Activated CD4-positive, CD25-positive, alpha-beta regulatory T cell treated with anti-CD3 and anti-CD28 coated beads, Interleukin-2, amount 50 U/mL, for 24 hours (primary cell): ENCODE data around the gene E2F2.
"Not testable (repeated sequence)": the region's sequence is repeated elsewhere in the genome, so short reads cannot be mapped to it uniquely, and the experiment has no call there.

Experiments
- ATAC-seq, 2 donors: fragments of 150-1000 bp; cut with Tn5 transposase; one replicate each; pipeline ENCODE4 v1.10.0; 2021; ENCODE audit warnings: mild to moderate bottlenecking in 1 of 2, moderate library complexity in 1 of 2

Gene E2F2

DNA sequence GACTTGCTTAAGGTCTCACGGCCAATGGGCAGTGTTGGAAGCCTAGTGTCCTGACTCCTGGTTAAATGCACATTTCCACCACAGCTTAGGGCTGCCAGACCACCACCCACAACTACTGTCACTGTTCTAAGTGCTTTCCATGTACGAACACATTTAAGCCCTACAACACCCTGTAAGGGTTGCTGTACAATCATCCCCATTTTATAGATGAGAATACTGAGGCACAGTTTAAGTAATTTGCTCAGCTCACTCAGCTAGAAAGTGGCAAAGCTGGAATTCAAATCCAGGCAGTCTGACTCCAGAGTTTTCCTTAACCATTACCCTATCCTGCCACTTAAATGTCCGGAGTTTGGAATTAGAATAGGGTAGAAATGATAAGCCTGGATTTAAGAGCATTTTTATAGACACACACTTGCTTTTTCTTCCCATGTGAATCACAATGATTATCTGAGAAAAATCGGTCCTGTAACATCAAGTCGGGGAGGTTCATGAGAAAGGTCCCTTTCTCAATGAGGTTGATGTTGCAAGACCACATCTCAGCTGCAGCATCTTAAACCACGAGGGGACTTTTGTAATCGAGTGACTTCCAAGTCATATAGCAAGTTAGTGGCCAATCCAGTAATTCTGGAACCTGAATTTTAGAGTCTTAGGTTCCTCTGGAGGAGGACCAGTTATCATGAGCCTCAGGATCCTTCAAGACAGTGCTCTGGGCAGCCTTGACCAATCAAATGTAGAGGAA lies 8.6 kb downstream of the E2F2 start:
- peak in 1 of 2 donors; percentile 55 for ATAC-seq

DNA sequence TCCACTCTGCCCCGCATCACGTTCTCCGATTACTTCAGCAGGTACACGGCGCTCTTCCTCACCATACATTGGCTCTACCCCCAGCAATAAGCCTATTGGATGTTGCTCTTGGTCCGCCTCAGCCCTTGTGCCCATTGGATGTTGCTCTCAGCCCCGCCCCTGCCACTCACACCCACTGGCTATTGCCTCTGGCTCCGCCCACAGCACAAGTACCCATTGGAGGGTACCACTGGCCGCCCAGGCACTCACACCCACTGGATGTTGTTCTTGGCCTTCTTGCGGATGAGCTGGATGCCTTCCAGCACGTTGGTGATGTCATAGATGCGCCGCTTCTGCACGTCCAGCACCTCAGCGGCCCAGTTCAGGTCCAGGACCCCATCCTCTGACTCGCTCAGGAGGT lies 9.4 kb downstream of the E2F2 start:
- no peak for ATAC-seq

DNA sequence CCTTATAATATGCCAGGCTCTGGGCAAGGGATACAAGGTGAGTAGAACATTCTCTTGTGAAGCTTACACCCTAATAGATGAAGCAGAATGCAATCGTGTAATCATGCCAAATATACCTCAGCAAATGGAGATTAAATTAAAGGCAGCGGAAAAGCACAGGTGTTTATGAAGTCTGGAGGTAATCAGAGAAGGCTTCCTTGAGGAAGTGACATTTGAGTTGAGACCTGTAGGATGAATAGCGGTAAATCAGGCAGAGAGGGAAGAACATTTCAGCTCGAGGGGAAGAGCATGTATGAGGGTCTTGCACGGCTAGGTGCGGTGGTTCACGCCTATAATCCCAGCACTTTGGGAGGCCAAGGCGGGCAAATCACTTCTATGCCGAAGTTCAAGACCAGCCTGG lies 13.5 kb downstream of the E2F2 start:
- no peak for ATAC-seq

DNA sequence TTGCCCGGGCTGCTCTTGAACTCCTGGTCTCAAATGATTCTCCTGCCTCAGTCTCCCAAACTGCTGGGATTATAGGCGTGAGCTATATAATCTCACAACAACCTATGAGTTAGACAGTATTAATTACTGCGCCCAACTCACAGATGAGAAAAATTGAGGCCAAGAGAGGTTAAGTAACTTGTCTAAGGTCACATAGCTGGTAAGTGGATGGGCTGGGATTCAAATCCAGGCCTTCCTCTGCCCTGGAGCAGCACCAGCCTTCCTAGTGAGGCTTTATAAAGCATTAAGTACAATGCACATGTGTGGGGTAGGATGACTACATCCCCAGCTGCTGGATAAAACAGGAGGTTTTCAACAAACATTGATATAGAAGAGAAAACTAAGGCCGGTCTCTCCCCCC lies 15.1 kb downstream of the E2F2 start:
- no peak for ATAC-seq

DNA sequence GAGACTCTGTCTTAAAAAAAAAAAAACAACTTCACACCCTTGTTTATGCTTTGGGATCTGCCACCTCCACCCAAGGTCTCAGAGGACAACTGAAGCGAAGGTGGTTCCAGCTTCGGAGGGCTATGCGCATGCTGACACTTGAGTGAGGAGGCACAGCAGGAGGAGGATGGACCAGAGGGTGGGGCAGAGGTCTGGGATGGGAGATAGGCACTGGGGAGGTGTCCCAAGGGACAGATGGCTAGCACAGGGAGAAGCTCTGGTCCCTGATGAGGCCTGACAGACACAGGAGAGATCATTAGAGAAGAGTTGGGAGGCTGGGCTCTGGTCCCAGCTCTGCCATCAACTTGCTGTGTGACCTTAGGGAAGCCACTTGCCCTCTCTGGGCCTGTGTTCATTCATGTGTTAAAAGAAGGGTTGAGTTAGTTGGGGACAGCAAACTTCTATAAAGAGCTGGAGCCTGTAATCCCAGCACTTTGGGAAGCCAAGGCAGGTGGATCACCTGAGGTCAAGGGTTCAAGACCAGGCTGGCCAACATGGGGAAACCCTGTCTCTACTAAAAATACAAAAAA lies 16.8 kb downstream of the E2F2 start:
- no peak for ATAC-seq

DNA sequence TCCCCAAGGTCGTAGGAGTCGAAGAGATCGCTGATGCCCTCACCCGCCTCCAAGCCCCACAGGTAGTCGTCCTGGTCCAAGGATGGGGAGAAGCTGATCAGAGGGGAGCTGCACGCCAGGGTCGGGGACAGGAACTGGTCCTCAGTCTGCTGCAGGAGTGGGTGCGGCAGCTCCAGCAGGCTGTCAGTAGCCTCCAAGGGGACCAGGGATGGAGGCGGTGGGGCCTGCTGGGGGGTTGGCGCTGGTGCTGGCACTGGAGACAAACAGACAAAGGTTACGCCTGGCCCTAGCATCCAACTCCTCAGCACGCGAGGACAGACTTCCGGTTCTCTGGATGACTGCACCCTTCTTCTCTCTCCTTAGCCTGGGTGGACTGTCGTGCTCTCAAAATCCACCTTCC lies 21.1 kb downstream of the E2F2 start:
- ATAC-seq = no peak

DNA sequence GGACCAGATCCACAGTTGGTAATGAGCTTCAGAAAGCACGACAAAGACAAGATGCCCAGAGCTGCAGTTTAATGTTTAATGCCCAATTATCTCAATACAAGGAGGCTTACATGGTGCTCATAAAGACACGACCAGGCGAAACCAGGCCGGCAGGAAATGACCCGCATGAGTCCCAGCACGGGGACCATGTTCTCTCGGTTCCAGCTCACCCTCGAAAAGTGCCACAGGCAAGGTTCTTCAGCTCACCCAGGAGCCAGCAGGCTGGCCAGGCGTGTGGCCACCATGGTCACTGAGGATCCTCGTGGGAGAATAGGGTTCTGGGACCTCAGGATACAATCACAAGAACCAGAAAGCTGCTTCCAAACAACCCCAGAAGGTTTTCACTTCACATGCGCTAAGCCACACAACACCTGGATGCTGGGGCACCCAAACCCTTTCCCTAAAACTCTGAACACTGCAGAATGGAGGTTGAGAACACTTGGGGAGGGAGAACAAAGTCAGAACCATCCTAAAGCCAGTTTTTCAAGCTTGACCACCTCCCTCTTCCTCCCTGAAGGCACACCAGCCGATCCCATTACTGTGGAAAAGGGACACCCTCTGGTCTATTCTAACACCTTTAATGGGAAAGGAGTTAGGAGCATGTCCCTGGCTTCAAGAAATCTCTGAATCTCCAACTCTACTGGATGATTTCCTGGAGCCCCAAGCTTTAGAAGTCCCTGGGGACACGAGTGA lies 24.5 kb downstream of the E2F2 start:
- no peak for ATAC-seq

DNA sequence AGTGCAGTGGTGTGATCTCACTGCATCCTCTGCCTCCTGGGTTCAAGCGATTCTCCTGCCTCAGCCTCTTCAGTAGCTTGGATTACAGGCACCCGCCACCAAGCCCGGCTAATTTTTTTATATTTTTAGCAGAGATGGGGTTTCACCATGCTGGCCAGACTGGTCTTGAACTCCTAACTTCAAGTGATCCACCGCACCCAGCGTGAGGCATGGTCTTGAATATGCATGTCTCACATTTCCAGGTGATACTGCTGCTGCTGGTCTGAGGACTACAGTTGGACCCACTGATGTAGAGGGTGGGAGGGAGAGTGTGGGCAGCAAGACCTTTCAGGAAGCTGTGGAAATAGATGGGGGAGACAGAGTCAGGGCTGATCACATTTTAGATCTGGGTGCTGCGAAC lies 25.2 kb downstream of the E2F2 start:
- ATAC-seq = no peak

DNA sequence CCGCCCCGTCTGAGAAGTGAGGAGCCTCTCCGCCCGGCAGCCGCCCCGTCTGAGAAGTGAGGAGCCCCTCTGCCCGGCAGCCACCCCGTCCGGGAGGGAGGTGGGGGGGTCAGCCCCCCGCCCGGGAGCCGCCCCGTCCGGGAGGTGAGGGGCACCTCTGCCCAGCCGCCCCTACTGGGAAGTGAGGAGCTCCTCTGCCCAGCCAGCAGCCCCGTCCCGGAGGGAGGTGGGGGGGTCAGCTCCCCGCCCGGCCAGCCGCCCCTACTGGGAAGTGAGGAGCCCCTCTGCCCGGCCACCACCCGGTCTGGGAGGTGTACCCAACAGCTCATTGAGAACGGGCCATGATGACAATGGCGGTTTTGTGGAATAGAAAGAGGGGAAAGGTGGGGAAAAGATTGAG lies 26.9 kb downstream of the E2F2 start:
- not testable (repeated sequence) for ATAC-seq

DNA sequence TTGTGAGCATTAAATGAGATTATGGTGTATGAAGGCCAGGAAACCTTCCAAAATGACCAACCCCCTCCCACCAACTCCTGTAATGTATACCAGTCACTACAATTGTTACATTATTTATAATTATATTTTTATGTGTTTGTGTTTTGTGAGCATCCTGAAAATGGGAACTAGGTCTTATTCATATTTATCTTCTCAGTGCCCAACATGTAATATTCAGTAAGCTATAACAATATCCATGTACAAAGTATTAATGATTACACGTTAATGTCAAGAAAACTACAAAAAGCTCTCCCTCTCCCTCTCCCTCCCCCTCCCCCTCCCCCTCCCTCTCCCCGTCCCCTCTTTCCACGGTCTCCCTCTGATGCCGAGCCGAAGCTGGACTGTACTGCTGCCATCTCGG lies 28.1 kb downstream of the E2F2 start:
- ATAC-seq = no peak

DNA sequence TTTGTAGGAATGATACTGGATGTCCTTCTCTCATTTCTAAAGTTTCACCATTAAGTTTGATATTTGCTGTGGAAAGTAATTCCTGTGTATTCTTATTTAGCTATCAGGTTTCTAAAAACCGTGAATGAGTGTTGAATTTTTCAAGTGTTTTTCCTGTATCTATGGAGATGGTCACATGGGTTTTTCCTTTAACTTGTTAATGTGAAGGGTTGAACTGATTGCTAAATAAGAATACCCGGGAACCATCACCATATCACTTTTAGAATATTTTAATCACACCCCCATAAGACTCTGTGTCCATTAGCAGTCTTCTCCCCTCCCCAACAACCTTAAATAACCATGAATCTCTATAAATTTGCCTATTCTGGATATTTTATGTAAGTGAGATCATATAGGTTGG lies 30.6 kb downstream of the E2F2 start:
- no peak for ATAC-seq

DNA sequence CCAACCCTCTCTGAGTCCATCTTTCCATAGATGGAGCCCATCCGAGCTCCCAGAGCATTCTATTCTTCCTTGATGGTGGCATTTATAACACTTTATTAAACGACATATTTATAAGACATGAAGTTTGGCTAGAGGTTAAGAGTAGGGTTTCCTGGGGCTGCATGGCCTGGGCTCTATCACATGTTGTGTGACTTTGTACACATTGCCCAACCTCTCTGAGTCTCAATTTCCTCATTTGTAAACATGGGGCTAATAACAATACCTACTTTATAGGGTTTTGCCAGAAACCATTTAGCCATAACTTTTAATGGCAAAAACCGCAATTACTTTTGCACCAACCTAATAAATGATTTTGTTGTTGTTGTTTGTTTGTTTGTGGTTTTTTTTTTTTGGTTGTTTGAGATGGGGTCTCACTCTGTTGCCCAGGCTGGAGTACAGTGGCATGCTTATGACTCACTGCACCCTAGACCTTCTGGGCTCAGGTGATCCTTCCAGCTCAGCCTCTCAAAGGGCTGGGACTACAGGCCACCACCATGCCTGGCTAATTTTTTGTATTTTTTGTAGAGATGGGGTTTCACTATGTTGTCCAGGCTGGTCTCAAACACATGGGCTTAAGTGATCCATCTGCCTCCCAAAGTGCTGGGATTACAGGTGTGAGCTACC lies 33.1 kb downstream of the E2F2 start:
- ATAC-seq = no peak

DNA sequence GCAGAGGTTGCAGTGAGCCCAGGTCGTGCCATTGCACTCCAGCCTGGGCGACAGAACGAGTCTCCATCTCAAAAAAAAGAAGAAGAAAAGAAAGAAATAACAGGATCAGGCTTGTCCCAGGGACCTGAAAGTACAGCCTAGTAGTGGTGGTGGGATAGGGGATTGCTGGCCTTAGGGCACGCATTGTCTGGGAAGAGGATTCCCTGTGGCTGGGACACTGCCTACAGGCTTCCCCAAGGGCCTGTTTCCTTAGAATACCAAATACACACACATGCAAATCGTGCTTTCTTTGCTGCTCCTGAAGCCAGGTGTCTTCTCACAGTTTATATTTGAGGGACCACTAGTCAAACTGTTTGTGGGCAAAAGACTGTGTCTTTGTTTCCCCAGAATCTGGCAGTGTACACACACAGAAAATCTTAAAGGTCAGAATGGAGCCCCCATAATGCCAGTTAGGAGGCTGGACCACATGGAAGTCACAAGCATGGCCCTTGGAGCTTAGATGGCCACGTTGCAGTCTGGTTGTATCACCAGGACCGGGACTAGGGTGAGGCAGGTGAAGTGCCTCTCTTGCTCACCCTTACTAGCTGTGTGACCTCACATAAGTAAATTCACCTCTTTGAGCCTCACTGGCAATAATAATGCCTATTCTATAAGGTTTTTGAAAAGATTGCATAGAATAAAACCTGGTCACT lies 34.4 kb downstream of the E2F2 start:
- no peak for ATAC-seq

DNA sequence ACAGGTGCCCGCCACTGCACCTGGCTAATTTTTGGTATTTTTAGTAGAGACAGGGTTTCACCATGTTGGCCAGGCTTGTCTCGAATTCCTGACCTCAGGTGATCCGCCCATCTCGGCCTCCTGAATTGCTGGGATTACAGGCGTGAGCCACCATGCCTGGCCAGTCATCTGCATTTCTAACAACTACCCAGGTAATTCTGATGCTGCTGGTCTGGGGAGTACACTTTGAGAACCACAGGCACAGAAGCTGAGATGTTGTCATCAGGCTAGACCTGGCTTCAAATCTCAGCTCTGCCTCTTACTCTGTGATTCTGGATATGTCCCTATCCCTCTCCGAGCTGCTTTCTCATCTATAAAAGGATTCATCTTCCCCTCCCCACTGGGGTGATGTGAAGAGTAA lies 36.2 kb downstream of the E2F2 start:
- not testable (repeated sequence) for ATAC-seq

DNA sequence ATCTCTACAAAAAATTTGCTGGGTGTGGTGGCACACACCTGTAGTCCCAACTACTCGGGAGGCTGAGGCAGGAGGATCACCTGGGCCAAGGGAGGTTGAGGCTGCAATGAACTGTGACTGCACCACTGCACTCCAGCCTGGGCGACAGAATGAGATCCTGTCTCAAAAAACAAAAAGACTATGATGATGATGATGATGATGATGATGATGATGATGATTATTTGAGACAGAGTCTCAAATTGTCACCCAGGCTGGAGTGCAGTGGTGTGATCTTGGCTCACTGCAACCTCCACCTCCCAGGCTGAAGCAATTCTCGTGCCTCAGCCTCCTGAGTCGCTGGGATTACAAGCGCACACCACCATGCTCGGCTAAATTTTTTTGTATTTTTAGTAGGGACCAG lies 38.3 kb downstream of the E2F2 start:
- ATAC-seq = not testable (repeated sequence)

DNA sequence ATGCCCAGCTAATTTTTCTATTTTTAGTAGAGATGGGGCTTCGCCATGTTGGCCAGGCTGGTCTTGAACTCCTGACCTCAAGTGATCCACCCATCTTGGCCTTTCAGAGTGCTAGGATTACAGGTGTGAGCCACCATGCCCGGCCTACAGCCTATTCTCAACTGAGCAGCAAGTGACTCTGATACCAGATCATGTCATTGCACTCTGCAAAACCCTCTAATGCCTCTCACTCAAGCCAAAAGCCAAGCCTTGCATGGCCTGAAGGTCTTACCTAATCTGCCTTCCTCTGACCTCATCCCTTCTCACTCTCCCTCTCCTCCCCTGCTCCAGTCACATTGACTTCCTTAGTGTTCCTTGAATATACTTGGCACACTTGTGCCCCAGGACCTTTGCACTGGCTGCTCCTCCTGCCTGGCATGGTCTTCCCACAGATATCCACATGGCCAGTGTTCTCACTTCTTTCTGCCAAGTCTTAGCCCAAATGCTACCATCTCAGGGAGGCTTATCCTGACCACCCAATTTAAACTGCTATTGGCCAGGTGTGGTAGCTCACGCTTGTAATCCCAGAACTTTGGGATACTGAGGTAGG lies 38.8 kb downstream of the E2F2 start:
- ATAC-seq = no peak

DNA sequence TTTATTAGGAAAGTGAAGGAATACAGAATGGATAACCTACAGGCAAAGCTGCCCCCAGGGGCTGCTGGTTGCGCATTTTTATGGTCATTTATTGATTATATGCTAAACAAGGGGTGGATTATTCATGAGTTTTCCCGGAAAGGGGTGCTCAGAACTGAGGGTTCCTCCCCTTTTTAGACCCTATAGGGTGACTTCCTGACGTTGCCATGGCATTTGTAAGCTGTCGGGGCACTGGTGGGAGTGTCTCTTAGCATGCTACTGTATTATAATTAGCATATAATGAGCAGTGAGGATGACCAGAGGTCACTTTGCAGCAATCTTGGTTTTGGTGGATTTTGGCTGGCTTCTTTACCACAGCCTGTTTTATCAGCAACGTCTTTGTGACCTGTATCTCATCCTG lies 41.2 kb downstream of the E2F2 start:
- no peak for ATAC-seq

DNA sequence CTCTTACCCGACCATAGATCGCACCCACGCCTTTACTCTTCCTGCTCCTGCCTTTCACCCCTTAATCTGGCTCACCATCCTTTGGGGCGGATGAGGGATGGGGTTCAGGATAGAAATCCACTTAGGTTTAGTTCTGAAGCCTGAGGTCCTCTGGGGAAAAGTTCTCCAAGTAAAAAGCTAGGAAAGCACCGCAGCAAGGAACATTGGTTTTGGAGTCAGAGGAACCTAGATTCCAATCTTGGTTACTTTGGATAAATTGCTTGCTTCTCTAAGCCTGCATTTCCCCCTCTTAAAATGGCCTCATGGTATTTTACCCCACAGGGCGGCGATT lies 46.1 kb downstream of the E2F2 start:
- ATAC-seq = no peak

DNA sequence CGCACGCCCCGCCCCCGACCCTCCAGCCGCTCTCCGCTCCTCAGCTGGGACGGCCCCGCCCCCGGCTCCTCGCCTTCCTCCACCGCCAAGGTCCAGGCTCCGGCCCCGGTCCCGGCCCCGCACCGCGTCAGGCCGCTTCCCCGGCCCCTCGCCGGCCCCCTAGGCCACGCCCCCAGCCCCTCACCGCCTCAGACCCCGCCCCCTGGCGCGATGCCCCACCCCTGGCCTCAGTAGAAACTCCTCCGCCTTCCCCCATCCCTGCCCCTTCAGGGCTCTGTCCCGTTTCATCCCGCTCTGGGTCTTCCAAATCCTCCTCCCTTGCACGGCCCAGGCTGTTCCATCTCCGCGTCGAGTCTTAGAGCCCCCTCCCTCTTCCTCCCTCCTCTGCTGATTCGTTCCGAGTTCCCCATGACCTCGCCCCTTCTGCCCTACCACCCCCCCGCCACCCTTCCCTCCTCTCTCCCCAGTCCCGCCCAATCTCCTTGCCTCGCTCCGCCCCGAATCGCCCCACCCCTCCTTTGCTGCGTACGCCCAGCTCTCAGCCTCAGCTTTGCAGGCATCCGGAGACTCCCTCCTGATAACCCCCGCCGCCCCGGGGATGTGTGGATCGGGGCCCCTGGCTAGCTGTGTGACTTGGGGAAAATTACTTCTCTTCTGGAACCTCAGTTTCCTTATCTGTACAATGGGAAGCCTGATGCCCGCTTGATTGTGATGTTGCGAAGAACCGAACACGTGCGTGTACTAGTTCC lies 46.6 kb downstream of the E2F2 start:
- ATAC-seq = peak; percentile 86 to 88

DNA sequence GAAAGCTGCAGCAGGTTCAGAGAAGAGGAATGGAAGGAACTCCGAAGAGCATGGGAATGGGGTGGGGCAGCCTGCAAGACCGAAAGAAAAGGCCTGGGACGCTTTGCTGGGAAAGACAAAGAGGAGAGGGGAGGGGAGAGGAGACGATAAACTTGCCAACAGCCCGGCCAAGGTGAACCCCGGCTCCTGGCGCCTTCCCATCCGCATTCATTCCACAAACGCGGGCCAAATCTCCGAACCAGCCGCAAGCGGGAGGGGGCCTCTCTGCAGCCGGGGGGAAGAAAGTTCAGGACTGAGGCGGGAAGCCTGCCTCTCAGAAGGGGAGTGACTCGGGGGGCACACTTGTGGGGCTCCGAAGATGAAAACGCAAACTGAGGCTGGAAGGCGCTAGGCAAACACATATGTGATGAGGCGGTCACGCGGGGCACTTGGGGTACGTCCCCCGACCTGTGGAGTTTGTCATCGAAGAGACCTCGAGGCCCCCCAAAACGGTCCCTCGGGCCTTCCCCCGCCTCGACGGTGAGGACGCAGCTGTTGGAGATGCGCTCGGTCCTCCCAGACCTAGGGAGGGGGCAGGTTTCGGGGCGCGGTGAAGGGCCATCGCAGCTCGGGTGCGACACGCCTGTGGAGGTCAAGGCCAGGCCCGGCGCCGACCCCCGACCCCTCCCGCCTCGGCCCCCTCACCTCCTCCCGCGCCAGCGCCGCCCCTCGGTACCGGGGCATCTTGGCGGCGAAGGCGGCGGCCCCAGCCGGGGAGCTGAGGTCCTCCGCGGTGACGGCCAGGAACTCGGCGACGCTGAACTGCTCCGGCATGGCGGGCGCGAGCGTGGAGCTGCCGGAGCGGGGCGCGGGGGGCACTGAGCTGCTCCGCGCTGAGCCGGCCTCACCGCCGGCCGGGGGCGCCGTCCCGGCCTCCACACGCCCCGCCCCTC lies 47.4 kb downstream of the E2F2 start, which contains the start of gene ASAP3:
Gene ASAP3 (minus strand): TSS at position 859 of the 932 bp plus-strand sequence. CDS start 46 bp downstream, at position 813.
- ATAC-seq = peak; percentile 51 to 60

DNA sequence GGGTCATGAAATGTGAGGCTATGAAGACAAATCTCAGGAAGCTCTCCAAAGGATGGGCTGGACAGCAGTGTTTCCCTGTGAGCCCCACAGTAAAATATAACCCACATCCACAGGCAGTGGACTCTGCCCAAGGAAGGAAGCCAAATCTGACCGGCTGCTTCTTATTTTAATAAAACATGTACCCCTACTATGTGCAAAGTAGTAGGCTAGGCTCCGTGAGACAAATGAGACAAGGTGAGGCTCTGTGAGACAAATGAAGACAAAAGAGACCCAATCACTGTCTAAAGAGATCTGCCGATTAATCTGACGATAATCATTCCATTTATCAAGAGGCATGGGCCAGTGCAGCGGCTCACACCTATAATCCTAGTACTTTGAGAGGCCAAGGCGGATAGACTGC lies 49.1 kb downstream of the E2F2 start:
- no peak for ATAC-seq
